Astrocyte (in vitro differentiated cells and primary cell): ENCODE data around the gene CIAO2B.

Experiments used
- CTCF ChIP-seq: IDR thresholded peaks from 2 replicates; pipeline ENCODE4 v1.5.1; 2011; ENCODE audit warnings: low read depth, mild to moderate bottlenecking, inconsistent platforms, low read length, moderate library complexity; ENCODE audit not compliant: insufficient read depth
- EZH2 ChIP-seq: IDR thresholded peaks from 2 replicates; pipeline ENCODE4 v1.6.1; 2012; ENCODE audit warnings: mild to moderate bottlenecking, low read length, inconsistent platforms; ENCODE audit not compliant: insufficient read depth

DNA sequence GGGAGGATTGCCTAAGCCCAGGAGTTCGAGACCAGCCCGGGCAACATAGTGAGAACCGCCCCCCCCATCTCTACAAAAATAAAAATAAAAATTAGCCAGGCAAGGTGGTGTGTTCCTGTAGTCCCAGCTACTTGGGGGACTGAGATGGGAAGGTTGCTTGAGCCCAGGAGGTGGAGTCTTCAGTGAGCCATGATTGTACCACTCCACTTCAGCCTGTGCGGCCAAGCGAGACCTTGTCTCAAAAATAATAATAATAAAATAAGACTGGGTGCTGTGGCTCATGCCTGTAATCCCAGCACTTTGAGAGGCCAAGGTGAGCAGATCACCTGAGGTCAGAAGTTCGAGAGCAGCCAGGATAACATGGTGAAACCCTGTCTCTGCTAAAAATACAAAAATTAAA lies 42.4 kb downstream of the CIAO2B start:
- no peak for TF ChIP-seq CTCF
- no peak for TF ChIP-seq EZH2
